Measurements from ENCODE around the gene CST3.

GRCh38 chr20:23602699-23603098 lies 35.1 kb downstream of the CST3 start:
- TF ChIP-seq CTCF (conservative IDR thresholded peaks at IDR 0.05; ENCODE audit: low read depth, low read length) (no peak), EZH2 (IDR thresholded peaks at IDR 0.05; ENCODE audit: low read length, unreplicated experiment) (no peak)
